MM.1S (cell line): Measurements from ENCODE around the gene PPP1R15A.
A peak's percentile ranks its signal among the peaks of the same experiment; 100 is the strongest.
"Not testable (repeated sequence)": the region's sequence is repeated elsewhere in the genome, so short reads cannot be mapped to it uniquely, and the experiment has no call there.

Experiments
- DNase-seq: peaks from one replicate; pipeline ENCODE4 v3.0.0-alpha.2; 2015
- H2AFZ ChIP-seq: fragments of 300-600 bp; sonication (generic); 2 replicates; pipeline ENCODE4 v1.6.0; 2016; ENCODE audit warnings: antibody characterized with exemption, low read length
- H3F3A ChIP-seq: fragments of 300-600 bp; sonication (generic); 2 replicates; pipeline ENCODE4 v1.6.1; 2016; ENCODE audit warnings: mild to moderate bottlenecking, antibody characterized with exemption, low read length, moderate library complexity, mixed read lengths; ENCODE audit not compliant: insufficient read depth
- H3K27ac ChIP-seq: fragments of 300-600 bp; sonication (generic); 2 replicates; pipeline ENCODE4 v1.5.1; 2016; ENCODE audit warnings: mild to moderate bottlenecking, low read length
- H3K27me3 ChIP-seq: fragments of 300-600 bp; sonication (generic); replicated peaks from 2 replicates; pipeline ENCODE4 v1.6.0; 2016; ENCODE audit warnings: low read length; ENCODE audit not compliant: insufficient read depth
- H3K36me3 ChIP-seq: fragments of 300-600 bp; sonication (generic); replicated peaks from 2 replicates; pipeline ENCODE4 v1.6.1; 2016; ENCODE audit warnings: mild to moderate bottlenecking, low read length, mixed read lengths; ENCODE audit not compliant: insufficient read depth
- H3K4me1 ChIP-seq: fragments of 300-600 bp; sonication (generic); 2 replicates; pipeline ENCODE4 v1.6.1; 2016; ENCODE audit warnings: low read length, mixed read lengths
- H3K4me2 ChIP-seq: fragments of 300-600 bp; sonication (generic); 2 replicates; pipeline ENCODE4 v1.6.0; 2016; ENCODE audit warnings: low read depth, low read length
- H3K4me3 ChIP-seq: fragments of 300-600 bp; sonication (generic); 2 replicates; pipeline ENCODE4 v1.5.1; 2016; ENCODE audit warnings: low read length, mixed read lengths
- H3K79me2 ChIP-seq: fragments of 300-600 bp; sonication (generic); 2 replicates; pipeline ENCODE4 v1.6.1; 2016; ENCODE audit warnings: mixed run types, low read length, mixed read lengths
- H3K9ac ChIP-seq: fragments of 300-600 bp; sonication (generic); 2 replicates; pipeline ENCODE4 v1.6.1; 2016; ENCODE audit warnings: low read length, mixed read lengths
- H3K9me2 ChIP-seq: fragments of 300-600 bp; sonication (generic); replicated peaks from 2 replicates; pipeline ENCODE4 v1.6.1; 2016; ENCODE audit warnings: mild to moderate bottlenecking, low read length, mixed read lengths; ENCODE audit not compliant: insufficient read depth
- H3K9me3 ChIP-seq: fragments of 300-600 bp; sonication (generic); replicated peaks from 2 replicates; pipeline ENCODE4 v1.6.1; 2016; ENCODE audit warnings: mild to moderate bottlenecking, low read length, mixed read lengths; ENCODE audit not compliant: insufficient read depth
- H4K20me1 ChIP-seq: fragments of 300-600 bp; sonication (generic); 2 replicates; pipeline ENCODE4 v1.6.1; 2016; ENCODE audit warnings: mild to moderate bottlenecking, low read length, moderate library complexity, mixed read lengths; ENCODE audit not compliant: insufficient read depth
- CTCF ChIP-seq: fragments of 300-600 bp; sonication (generic); IDR thresholded peaks from 2 replicates; pipeline ENCODE4 v1.5.1; 2016; ENCODE audit warnings: antibody characterized with exemption, low read length, mixed read lengths
- EZH2 ChIP-seq: fragments of 300-600 bp; sonication (generic); optimal IDR thresholded peaks from 2 replicates; pipeline ENCODE3; 2017; ENCODE audit warnings: low read depth, mild to moderate bottlenecking, antibody characterized with exemption, low read length, mixed read lengths
- EZH2phosphoT487 ChIP-seq: fragments of 300-600 bp; sonication (generic); IDR thresholded peaks from 2 replicates; pipeline ENCODE4 v1.6.1; 2018; ENCODE audit warnings: antibody characterized with exemption, low read length

Gene PPP1R15A

GRCh38 chr19:48872884-48873475, 759 bp downstream of the PPP1R15A start:
- Histone ChIP-seq H3K9me2 (no peaks in the 10 kb centered on the region), H3K4me3 (peak overlapping the region; percentile 94), H3K27ac (peak overlapping the region; percentile 96), H3K79me2 (peaks cover 31% of the 10 kb centered on the region), H3K36me3 (no peaks in the 10 kb centered on the region), H3F3A (peaks cover 38% of the 10 kb centered on the region), H3K9ac (peak overlapping the region; percentile 99), H4K20me1 (no peaks in the 10 kb centered on the region), H2AFZ (no peak overlapping the region), H3K4me1 (peaks cover 18% of the 10 kb centered on the region; the same call in 1 of the 2 replicates), H3K9me3 (no peaks in the 10 kb centered on the region), H3K27me3 (no peaks in the 10 kb centered on the region), H3K4me2 (peak overlapping the region; percentile 92)
- TF ChIP-seq EZH2 (no peak), CTCF (no peak), EZH2phosphoT487 (no peak)
- peak; percentile 88 for DNase-seq

GRCh38 chr19:48873476-48874302, 1.5 kb downstream of the PPP1R15A start:
- Histone ChIP-seq H3K4me3 (peak overlapping the region; percentile 94), H3K27me3 (no peaks in the 10 kb centered on the region), H4K20me1 (no peaks in the 10 kb centered on the region), H3F3A (peaks cover 38% of the 10 kb centered on the region), H3K27ac (peak overlapping the region; percentile 96), H3K4me2 (peak overlapping the region; percentile 92), H3K9me3 (no peaks in the 10 kb centered on the region), H3K9ac (peak overlapping the region; percentile 99), H3K79me2 (peaks cover 31% of the 10 kb centered on the region), H3K36me3 (no peaks in the 10 kb centered on the region), H3K4me1 (peaks cover 18% of the 10 kb centered on the region; the same call in 1 of the 2 replicates), H3K9me2 (no peaks in the 10 kb centered on the region), H2AFZ (no peak overlapping the region)
- no peak for DNase-seq
- TF ChIP-seq EZH2 (no peak), EZH2phosphoT487 (no peak), CTCF (no peak)

GRCh38 chr19:48874303-48875135, 2.3 kb downstream of the PPP1R15A start:
- H3K4me2 ChIP-seq, result peak overlapping the region; percentile 92
- H4K20me1 ChIP-seq, result no peaks in the 10 kb centered on the region
- peaks cover 18% of the 10 kb centered on the region; the same call in 1 of the 2 replicates for H3K4me1 ChIP-seq
- DNase-seq, result peak; percentile 36
- H3K36me3 ChIP-seq, result no peaks in the 10 kb centered on the region
- peak overlapping the region; percentile 99 for H3K9ac ChIP-seq
- H3K27me3 ChIP-seq, result no peaks in the 10 kb centered on the region
- TF ChIP-seq EZH2phosphoT487 (no peak), EZH2 (no peak), CTCF (no peak)
- H3K9me3 ChIP-seq, result no peaks in the 10 kb centered on the region
- H3K79me2 ChIP-seq, result peaks cover 31% of the 10 kb centered on the region
- H2AFZ ChIP-seq, result no peak overlapping the region
- H3K9me2 ChIP-seq, result no peaks in the 10 kb centered on the region
- peak overlapping the region; percentile 96 for H3K27ac ChIP-seq
- H3F3A ChIP-seq, result peaks cover 38% of the 10 kb centered on the region
- H3K4me3 ChIP-seq, result peak overlapping the region; percentile 94

- not testable (repeated sequence) for H4K20me1 ChIP-seq, H3K36me3 ChIP-seq, H3K9me2 ChIP-seq, H2AFZ ChIP-seq, H3K27me3 ChIP-seq, H3K9me3 ChIP-seq
- H3K9ac ChIP-seq, result peak overlapping the region; percentile 99
- peaks cover 31% of the 10 kb centered on the region for H3K79me2 ChIP-seq
- peak; percentile 70 for DNase-seq
- peak overlapping the region; percentile 92 for H3K4me2 ChIP-seq
- H3F3A ChIP-seq, result peaks cover 38% of the 10 kb centered on the region
- H3K27ac ChIP-seq, result peak overlapping the region; percentile 96
- H3K4me1 ChIP-seq, result peaks cover 18% of the 10 kb centered on the region; the same call in 1 of the 2 replicates
- peak overlapping the region; percentile 94 for H3K4me3 ChIP-seq
These were observed 4.1 kb downstream of the PPP1R15A start for GRCh38 chr19:48876043-48876981.
